HG02981 (cell line): ENCODE data around the gene GALK2.

ENCODE experiments used
- ATAC-seq: cut with Tn5 transposase; IDR thresholded peaks from one replicate; pipeline ENCODE4 v1.9.1; 2021; ENCODE audit warnings: mild to moderate bottlenecking, moderate library complexity; ENCODE audit not compliant: unreplicated experiment

Gene GALK2

GRCh38 chr15:49278751-49279150 lies 108.7 kb downstream of the GALK2 start:
- ATAC-seq = no peak

GRCh38 chr15:49279521-49280456 lies 109.7 kb downstream of the GALK2 start:
- no peak for ATAC-seq

- ATAC-seq = no peak
Observed at GRCh38 chr15:49282366-49282765, 112.3 kb downstream of the GALK2 start.

GRCh38 chr15:49286649-49287404 lies 116.8 kb downstream of the GALK2 start:
- ATAC-seq = no peak

- no peak for ATAC-seq
Observed at GRCh38 chr15:49287481-49287880, 117.4 kb downstream of the GALK2 start.

GRCh38 chr15:49288391-49288790 lies 118.3 kb downstream of the GALK2 start:
- no peak for ATAC-seq

- no peak for ATAC-seq
Observed at GRCh38 chr15:49290191-49290590, 120.1 kb downstream of the GALK2 start.

GRCh38 chr15:49293941-49294340 lies 123.9 kb downstream of the GALK2 start:
- ATAC-seq = no peak

- ATAC-seq = no peak
Observed at GRCh38 chr15:49296258-49296657, 126.2 kb downstream of the GALK2 start.

GRCh38 chr15:49297584-49297983 lies 127.5 kb downstream of the GALK2 start:
- no peak for ATAC-seq

- no peak for ATAC-seq
Observed at GRCh38 chr15:49300856-49301255, 130.8 kb downstream of the GALK2 start.

- ATAC-seq = no peak
Observed at GRCh38 chr15:49301562-49301961, 131.5 kb downstream of the GALK2 start.

- ATAC-seq = no peak
Observed at GRCh38 chr15:49303003-49303402, 133.0 kb downstream of the GALK2 start.

- ATAC-seq = no peak
Observed at GRCh38 chr15:49306551-49306950, 136.5 kb downstream of the GALK2 start.

- ATAC-seq = no peak
Observed at GRCh38 chr15:49308686-49309085, 138.6 kb downstream of the GALK2 start.

- no peak for ATAC-seq
Observed at GRCh38 chr15:49309889-49310288, 139.8 kb downstream of the GALK2 start.

GRCh38 chr15:49313650-49314049 lies 143.6 kb downstream of the GALK2 start:
- no peak for ATAC-seq

- no peak for ATAC-seq
Observed at GRCh38 chr15:49314716-49315115, 144.7 kb downstream of the GALK2 start.

GRCh38 chr15:49315391-49315823 lies 145.4 kb downstream of the GALK2 start:
- ATAC-seq = no peak

GRCh38 chr15:49320351-49320750 lies 150.3 kb downstream of the GALK2 start:
- no peak for ATAC-seq

GRCh38 chr15:49323207-49323606 lies 153.2 kb downstream of the GALK2 start:
- no peak for ATAC-seq

GRCh38 chr15:49327927-49328326 lies 157.9 kb downstream of the GALK2 start:
- ATAC-seq = no peak
